Renal pelvis (tissue), 12 donors: Measurements from ENCODE around the gene FXYD5. TPM values are rescaled to one million over a fixed set of nuclear protein-coding genes. Genes with fewer than 3 reads are reported as not detected.

Experiments used
- DNase-seq: peaks from one replicate; pipeline ENCODE4 v3.0.0-alpha.2; 2013
- long read RNA-seq, 16 experiments: transcript quantifications; one replicate each; lab custom pipeline, GENCODE V29; 2026
- polyA plus RNA-seq, 3 donors: library from polyadenylated mRNA; unstranded; fragments of 120-200 nt; gene quantifications; one replicate each; pipeline ENCODE4 v1.2.1, GENCODE V29; 2013; ENCODE audit not compliant: insufficient read length in 3 of 3

Gene FXYD5
- polyA plus RNA-seq = 10 to 100 TPM; 21.7 to 26.8 (median 23.0) TPM
- long read RNA-seq, donor 1, transcript FXYD5-204 (9 exons, 872 nt) = major isoform, 5 of 7 reads
- long read RNA-seq, donor 1, partial matches to known transcripts = 0 of 7 reads
- long read RNA-seq, donor 1, other reads (novel, unspliced or antisense) = 0 of 7 reads
- long read RNA-seq, donor 2, transcript FXYD5-204 (9 exons, 872 nt) = major isoform, 5 of 8 reads
- long read RNA-seq, donor 2, partial matches to known transcripts = 0 of 8 reads
- long read RNA-seq, donor 2, other reads (novel, unspliced or antisense) = 0 of 8 reads
- long read RNA-seq, donor 3, transcript FXYD5-204 (9 exons, 872 nt) = major isoform, 14 of 19 reads
- long read RNA-seq, donor 3, partial matches to known transcripts = 0 of 19 reads
- long read RNA-seq, donor 3, other reads (novel, unspliced or antisense) = 0 of 19 reads
- long read RNA-seq, donor 4, transcript FXYD5-204 (9 exons, 872 nt) = major isoform, 14 of 20 reads
- long read RNA-seq, donor 4, partial matches to known transcripts = 0 of 20 reads
- long read RNA-seq, donor 4, other reads (novel, unspliced or antisense) = 0 of 20 reads
- long read RNA-seq, donor 5, partial matches to known transcripts = 0 of 4 reads
- long read RNA-seq, donor 5, other reads (novel, unspliced or antisense) = 0 of 4 reads
- long read RNA-seq, donor 6, partial matches to known transcripts = 0 of 4 reads
- long read RNA-seq, donor 6, other reads (novel, unspliced or antisense) = 0 of 4 reads
- long read RNA-seq, donor 7, transcript FXYD5-204 (9 exons, 872 nt) = major isoform, 11 of 14 reads
- long read RNA-seq, donor 7, partial matches to known transcripts = 0 of 14 reads
- long read RNA-seq, donor 7, other reads (novel, unspliced or antisense) = 0 of 14 reads
- long read RNA-seq, donor 8, partial matches to known transcripts = 0 of 4 reads
- long read RNA-seq, donor 8, other reads (novel, unspliced or antisense) = 0 of 4 reads
- long read RNA-seq, donor 9, transcript FXYD5-204 (9 exons, 872 nt) = major isoform, 6 of 7 reads
- long read RNA-seq, donor 9, partial matches to known transcripts = 0 of 7 reads
- long read RNA-seq, donor 9, other reads (novel, unspliced or antisense) = 0 of 7 reads
- long read RNA-seq, donor 10, partial matches to known transcripts = 0 of 6 reads
- long read RNA-seq, donor 10, other reads (novel, unspliced or antisense) = 0 of 6 reads
- long read RNA-seq, donor 11, partial matches to known transcripts = 0 of 4 reads
- long read RNA-seq, donor 11, other reads (novel, unspliced or antisense) = 0 of 4 reads
- long read RNA-seq, donor 12, transcript FXYD5-204 (9 exons, 872 nt) = major isoform, 7 of 10 reads
- long read RNA-seq, donor 12, partial matches to known transcripts = 0 of 10 reads
- long read RNA-seq, donor 12, other reads (novel, unspliced or antisense) = 0 of 10 reads
- long read RNA-seq, donor 13, partial matches to known transcripts = 0 of 3 reads
- long read RNA-seq, donor 13, other reads (novel, unspliced or antisense) = 0 of 3 reads
- long read RNA-seq, donor 14 = 0 reads
- long read RNA-seq, donor 15, transcript FXYD5-204 (9 exons, 872 nt) = major isoform, 25 of 27 reads
- long read RNA-seq, donor 15, partial matches to known transcripts = 0 of 27 reads
- long read RNA-seq, donor 15, other reads (novel, unspliced or antisense) = 0 of 27 reads
- long read RNA-seq, donor 16, transcript FXYD5-204 (9 exons, 872 nt) = major isoform, 13 of 17 reads
- long read RNA-seq, donor 16, partial matches to known transcripts = 0 of 17 reads
- long read RNA-seq, donor 16, other reads (novel, unspliced or antisense) = 0 of 17 reads

GRCh38 chr19:35154525-35155406 lies at the start of gene FXYD5:
Gene FXYD5 (plus strand): TSS chr19:35154735. CDS start chr19:35155551, 816 bp downstream.
- DNase-seq = no peak

- no peak for DNase-seq
Measured at GRCh38 chr19:35105047-35105410, 49.5 kb upstream of the FXYD5 start.

DNA sequence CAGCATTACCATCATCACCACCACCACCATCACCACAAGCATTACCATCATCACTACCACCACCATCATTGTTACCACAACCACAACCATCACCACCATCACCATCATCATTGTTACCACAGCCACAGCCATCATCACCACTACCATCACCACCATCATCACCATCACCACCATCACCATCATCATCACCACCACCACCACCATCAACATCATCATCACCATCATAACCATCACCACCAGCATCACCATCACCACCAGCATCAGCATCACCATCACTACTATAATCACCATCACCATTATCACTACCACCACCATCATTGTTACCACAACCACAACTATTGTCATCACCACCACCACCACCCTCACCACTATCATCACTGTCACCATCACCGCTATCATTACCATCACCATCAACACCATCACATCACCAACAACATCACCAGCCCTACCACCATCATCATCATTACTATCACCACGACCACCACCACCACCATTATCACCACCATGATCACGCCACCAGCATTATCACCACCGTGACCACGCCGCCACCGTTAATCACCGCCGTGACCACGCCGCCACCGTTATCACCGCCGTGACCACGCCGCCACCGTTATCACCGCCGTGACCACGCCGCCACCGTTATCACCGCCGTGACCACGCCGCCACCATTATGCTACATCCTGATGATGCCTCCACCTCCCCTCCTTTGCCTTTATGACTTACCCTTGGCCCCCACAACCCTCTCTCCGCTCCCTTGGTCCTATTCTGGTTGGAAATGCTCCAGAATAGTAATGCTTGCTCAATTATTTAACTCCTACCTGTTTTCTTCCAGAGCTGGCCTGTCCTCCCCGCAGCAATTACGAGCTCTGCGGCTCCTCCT lies 48.9 kb upstream of the FXYD5 start:
- no peak for DNase-seq

DNA sequence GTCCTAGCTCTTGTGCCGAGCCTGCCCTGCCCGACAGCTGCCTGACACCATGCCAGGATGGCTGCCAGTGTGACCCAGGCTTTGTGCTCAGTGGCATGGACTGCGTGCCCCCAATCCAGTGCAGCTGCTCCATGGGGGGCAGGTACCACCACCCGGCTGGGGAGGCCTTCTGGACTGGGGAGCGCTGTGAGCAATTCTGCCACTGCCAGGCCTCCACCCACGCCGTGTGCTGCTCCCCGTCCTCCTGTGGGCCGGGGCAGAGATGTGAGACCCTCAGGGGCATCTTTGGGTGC lies 48.3 kb upstream of the FXYD5 start:
- no peak for DNase-seq

- no peak for DNase-seq
Measured at GRCh38 chr19:35106898-35107541, 47.5 kb upstream of the FXYD5 start.

DNA sequence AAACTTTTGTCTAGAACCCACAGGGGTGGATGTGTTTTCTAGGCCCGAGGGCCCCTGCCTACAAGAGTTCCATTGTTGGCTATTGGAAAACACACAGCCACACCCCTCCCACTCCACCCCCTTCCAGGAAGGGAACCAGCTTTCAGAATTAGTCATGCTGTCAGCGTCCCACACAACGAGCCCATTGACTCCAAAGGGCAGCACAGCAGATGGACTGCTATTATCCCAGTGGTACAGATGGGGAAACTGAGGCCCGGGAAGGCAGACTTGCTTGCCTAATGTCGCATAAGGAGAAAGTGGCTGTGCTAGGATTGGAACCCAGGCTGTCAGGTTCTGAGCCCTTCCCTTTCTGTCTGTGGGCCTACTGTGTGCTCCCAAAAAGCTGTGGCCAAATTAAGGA lies 47.0 kb upstream of the FXYD5 start:
- DNase-seq = no peak

GRCh38 chr19:35108730-35109129 lies 45.8 kb upstream of the FXYD5 start:
- no peak for DNase-seq

DNA sequence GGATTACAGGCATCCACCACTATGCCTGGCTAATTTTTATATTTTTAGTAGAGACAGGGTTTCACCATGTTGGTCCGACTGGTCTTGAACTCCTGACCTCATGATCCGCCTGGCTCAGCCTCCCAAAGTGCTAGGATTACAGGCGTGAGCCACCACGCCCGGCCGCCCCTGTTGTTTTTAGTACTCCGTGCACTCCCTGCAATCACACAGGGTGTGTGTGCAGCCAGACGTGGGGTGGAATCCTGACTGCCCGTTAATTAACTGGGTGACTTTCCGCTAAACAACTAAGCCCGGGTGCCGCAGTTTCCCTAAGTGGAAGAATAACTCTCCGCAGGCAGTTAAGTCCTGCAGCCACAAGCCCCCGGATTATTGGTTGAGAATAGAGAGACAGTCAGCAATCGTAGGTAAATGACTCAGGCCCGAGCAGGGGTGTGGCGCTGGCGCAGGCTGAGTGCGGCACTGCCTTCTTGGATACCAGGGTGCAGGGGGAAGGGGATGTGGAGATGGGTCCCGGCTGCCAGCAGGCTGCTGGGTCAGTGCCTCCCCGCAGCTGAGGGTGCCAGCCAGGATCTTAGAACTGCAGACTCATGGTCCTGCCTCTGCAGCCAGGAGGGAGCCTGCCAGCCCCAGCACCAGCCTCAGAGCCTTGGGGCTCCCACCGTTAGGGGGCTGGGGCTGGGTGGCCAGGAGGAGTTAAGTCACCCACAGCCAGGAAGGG lies 45.0 kb upstream of the FXYD5 start:
- no peak for DNase-seq

DNA sequence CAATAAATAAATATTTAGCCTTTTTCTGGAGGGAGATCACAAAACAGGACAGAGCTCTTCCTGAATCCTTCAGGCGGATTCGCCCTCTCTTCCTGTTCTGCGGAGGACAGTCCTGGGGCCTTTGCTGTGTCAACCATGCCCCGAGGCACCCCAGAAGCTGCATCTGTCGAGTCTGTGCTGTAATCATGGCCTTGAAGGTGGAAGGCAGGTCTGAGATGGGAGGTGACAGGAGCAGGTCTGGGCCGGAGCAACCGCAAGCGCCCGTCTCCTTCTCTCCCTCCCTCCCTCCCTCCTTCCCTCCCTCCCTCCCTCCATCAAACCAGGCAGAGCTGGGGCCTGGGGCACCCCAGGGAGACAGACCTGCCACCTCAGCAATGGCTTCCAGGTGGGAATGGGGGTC lies 43.6 kb upstream of the FXYD5 start:
- DNase-seq = no peak

DNA sequence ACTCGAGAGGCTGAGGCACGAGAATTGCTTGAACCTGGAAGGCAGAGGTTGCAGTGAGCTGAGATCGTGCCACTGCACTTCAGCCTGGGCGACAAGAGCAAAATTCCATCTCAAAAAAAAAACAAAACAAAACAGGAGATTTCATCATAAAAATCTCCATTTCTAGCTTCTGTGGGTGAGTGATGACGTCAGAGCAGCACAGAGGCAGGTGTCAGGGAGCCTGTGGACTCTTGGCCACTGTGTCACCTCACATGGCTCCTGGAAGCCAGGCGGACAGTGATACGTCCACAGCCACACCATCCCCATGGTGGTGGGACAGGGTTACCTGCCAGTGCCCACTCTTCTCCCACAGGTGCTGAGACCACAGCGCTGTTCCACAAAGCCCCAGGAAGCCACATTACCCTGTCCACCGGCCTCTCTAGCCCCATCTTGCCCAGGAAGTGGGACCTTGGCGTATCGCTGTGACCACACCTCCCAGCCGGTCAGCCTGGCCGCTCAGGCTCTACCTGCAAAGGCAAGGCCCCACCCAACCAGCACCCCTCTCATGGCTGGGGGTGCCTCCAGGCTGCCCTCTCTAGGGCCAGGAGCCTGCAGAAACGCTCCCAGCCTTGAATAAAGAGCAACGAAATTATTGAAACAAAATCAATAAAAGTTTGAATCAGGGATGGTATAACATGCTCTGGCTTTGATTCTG lies 41.4 kb upstream of the FXYD5 start:
- no peak for DNase-seq

- peak; percentile 81 for DNase-seq
Measured at GRCh38 chr19:35114353-35115176, 40.0 kb upstream of the FXYD5 start.

GRCh38 chr19:35115177-35115951 lies 39.2 kb upstream of the FXYD5 start, which contains the start of gene FXYD3:
Gene FXYD3 (plus strand): TSS chr19:35115823. CDS start chr19:35119377, 3,554 bp downstream.
- no peak for DNase-seq

- DNase-seq = no peak
Measured at GRCh38 chr19:35116072-35116801, 38.3 kb upstream of the FXYD5 start.

DNA sequence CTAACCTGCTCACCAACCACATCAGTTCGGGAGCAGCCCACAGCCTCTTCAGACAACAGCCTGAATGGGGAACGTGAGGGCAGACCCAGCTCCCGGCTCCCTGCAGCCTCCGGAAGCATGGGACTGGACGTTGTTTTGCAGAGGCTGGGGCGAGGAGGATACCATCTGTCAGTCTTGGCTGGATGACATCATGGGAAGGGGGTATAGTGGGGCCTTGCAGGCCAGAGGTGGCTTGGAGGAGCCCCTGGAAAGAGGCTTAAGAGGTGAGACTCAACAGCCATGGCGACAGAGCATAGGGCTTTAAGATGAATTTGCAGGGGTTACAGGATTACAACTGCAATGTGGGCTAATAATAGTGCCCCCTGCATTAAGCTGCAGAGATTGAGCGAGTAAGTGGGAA lies 37.4 kb upstream of the FXYD5 start:
- no peak for DNase-seq

- DNase-seq = no peak
Measured at GRCh38 chr19:35117799-35118198, 36.7 kb upstream of the FXYD5 start.
